Hematopoietic multipotent progenitor cell (in vitro differentiated cells): Measurements from ENCODE around the gene RNFT1. TPM values are rescaled to one million over a fixed set of nuclear protein-coding genes. Genes with fewer than 3 reads are reported as not detected.
"Not testable (repeated sequence)": the region's sequence is repeated elsewhere in the genome, so short reads cannot be mapped to it uniquely, and the experiment has no call there.

Experiments
- DNase-seq, 3 donors: peaks; one replicate each; pipeline ENCODE4 v3.0.0-alpha.2; 2011 to 2015; ENCODE audit warnings: low read depth in 2 of 3, low spot score in 2 of 3
- total RNA-seq: library from RNA; depleted of rRNA; stranded (reverse); fragments of >200 nt; gene quantifications from one replicate; pipeline ENCODE4 v1.2.3, GENCODE V29; 2012

RNFT1 gene
- 21.5 TPM for total RNA-seq

DNA sequence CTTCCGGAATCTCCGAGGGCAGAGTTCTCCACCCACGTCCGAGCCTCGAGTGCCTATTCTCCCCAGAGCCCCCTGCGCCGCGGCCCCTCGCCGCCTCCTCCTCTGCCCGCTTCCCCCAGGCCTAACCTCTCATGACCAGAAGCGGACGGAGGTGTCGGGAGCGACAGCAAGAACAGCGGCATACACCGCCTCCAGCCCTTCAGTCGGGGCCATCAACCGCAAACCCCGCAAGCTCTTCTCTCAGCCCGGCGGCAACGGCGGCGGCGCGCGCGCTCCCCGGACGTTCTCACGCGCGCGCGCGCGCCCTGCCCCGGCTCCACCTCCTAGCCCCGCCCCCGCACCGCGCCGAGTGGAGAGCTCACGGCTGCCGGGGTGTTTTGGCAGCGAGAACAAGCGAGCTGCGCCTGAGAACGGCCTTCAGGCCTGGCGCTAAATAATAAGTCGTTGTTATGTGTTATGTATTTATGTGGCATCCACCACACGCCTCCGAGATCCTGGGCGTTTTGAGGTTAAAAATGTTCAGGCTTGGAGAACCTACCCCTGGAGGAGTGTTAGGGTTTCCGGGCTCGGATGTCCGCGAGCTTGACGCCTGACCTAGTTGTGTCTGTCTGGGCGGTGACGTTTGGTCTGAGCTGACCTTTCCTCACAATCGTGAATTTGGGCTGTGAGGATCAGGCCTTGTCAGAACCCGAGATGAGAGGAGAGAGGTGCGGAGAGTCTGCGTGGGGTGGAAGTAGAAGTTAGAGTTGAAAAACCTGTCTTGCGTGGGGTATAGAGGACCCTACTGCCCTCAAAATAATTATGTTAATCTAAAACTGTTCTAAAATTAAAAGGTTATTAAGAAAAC is at the start of gene RNFT1:
RNFT1 (minus strand) TSS at position 259 of the 847 bp plus-strand sequence; CDS start at position 182, 77 bp downstream.
- DNase-seq, result peak; percentile 80 to 89 (median 86)

DNA sequence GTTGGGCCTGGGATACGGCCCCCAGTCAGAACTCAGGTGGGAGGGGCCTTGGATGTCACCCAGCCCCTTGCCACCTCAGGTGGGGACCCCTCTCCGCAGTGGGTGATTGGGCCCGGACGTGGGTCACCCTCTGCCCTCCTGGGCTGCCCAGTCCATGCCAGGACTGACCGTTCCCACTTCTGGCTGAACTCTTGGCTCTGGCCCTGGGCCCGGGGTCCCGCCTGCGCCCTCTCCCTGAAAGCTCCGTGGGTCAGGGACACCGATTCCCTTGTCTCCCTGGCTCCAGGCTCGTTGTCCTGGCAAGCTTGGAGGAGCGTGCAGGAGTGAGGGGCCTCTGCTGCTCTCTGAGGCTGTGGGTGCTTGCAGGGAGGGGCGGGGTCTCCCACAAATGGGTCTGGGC is 44.8 kb upstream of the RNFT1 start:
- DNase-seq, result not testable (repeated sequence)

- not testable (repeated sequence) for DNase-seq
Observed at GRCh38 chr17:60008377-60008776, 43.8 kb upstream of the RNFT1 start.

GRCh38 chr17:60006160-60006559 is 41.6 kb upstream of the RNFT1 start:
- no peak for DNase-seq

DNA sequence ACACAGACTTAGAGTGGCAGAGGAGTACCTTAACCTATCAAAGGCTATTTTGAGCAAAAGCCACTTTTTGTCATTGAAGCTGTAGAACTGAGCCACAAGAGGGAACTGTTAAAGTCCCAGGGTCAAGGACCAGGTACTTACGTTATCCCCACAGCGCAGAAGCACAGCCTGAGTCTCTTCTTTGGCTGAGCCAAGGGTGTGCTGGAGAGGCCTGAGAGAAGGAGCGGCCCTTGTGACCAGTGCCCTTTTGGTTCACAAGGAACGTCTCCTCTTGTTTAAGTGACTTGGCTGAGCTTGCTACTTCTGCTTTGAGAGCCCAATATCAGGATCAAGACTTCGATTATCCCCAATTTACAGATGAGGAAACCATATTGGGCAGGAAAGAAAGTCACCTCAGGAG is 40.0 kb upstream of the RNFT1 start:
- DNase-seq, result not testable (repeated sequence)

GRCh38 chr17:60002405-60002804 is 37.9 kb upstream of the RNFT1 start:
- not testable (repeated sequence) for DNase-seq

- DNase-seq, result not testable (repeated sequence)
Observed at GRCh38 chr17:59996608-59997007, 32.1 kb upstream of the RNFT1 start.

GRCh38 chr17:59975166-59975565 is 10.6 kb upstream of the RNFT1 start:
- DNase-seq, result not testable (repeated sequence)

DNA sequence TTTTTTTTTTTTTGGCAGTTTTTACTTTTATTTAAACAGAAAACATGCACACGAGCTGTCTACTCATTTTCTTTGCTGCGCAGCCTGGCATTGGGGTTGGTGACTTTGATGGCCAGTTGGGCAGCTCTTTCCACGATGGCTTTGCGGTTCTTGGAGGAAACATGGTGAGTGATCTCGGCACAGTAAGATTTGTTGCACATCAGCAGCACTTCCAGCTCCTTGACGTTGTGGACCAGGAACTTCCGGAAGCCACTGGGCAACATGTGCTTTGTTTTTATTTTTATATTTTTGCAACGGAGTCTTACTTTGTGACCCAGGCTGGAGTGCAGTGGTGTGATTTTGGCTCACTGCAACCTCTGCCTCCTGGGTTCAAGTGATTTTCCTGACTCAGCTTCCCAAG is 8.9 kb upstream of the RNFT1 start:
- not testable (repeated sequence) for DNase-seq

DNA sequence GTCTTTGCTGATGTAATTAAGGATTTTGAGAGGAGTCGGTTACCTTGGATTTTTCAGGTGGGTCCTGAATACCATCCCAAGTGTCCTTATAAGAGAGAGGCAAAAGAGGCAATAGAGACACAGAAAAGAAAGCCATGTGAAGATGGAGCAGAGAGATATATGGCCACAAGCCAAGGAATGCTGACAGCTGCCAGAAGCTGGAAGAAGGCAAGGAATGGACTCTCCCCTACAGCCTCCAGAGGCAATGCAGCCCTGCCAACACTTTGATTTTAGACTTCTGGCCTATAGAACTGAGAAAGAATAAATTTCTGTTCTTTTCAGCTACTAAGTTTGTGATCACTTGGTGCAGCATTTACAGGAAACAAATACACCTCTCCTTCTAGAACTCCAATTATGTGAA is 8.2 kb upstream of the RNFT1 start:
- no peak for DNase-seq

- DNase-seq, result not testable (repeated sequence)
Observed at GRCh38 chr17:59971771-59972170, 7.2 kb upstream of the RNFT1 start.

GRCh38 chr17:59963738-59964481 is 630 bp downstream of the RNFT1 start:
- peak in 2 of 3 donors; percentile 38 to 71 for DNase-seq

GRCh38 chr17:59962739-59963318 is 1.7 kb downstream of the RNFT1 start:
- DNase-seq, result no peak

- DNase-seq, result not testable (repeated sequence)
Observed at GRCh38 chr17:59959574-59959973, 5.0 kb downstream of the RNFT1 start.

GRCh38 chr17:59954856-59955255 is 9.7 kb downstream of the RNFT1 start:
- no peak for DNase-seq

- no peak for DNase-seq
Observed at GRCh38 chr17:59950049-59950448, 14.5 kb downstream of the RNFT1 start.

GRCh38 chr17:59947310-59947709 is 17.2 kb downstream of the RNFT1 start:
- DNase-seq, result not testable (repeated sequence)

GRCh38 chr17:59946433-59946832 is 18.1 kb downstream of the RNFT1 start:
- not testable (repeated sequence) for DNase-seq

- DNase-seq, result no peak
Observed at GRCh38 chr17:59941131-59941530, 23.4 kb downstream of the RNFT1 start.

DNA sequence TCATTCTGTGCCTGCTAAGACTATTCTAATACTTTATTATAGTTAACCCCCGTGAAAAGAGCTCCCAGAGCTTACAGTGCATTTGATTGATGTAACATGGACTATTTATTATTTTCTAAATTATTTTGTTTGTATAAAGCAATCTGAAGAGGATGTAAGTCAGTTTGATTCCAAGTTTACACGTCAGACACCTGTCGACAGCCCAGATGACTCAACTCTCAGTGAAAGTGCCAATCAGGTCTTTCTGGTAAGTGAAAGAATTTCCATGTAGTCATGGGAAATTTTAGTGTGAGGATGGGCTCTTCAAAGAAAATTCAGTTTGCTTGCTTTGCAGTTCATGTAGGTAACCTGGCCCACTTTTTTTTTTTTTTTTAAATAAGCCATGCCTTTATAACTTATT is 23.8 kb downstream of the RNFT1 start:
- not testable (repeated sequence) for DNase-seq

DNA sequence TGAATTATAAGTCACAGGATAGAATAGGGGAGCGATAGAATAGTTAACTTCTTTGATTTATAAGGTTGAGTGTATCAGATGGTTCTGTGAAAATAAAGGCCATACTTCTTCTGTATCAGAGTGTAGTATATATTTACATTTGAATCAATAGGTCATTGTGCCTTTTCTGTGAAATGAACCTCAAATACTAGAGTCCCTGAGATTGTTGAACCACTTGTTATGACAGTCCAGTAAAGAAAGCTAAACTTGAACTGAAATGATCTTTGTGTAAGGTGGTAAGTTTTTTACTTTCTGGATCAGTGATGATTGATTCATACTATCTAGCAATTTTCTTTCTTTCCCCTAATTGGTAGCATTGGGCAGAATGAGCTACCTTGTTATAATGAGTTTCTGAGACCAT is 31.2 kb downstream of the RNFT1 start:
- DNase-seq, result not testable (repeated sequence)
